GM21526 (cell line): Measurements from ENCODE around the gene GSX1.
A peak's percentile ranks its signal among the peaks of the same experiment; 100 is the strongest.
"Not testable (repeated sequence)": the region's sequence is repeated elsewhere in the genome, so short reads cannot be mapped to it uniquely, and the experiment has no call there.

Experiments
- ATAC-seq: cut with Tn5 transposase; IDR thresholded peaks from one replicate; pipeline ENCODE4 v1.9.1; 2021; ENCODE audit warnings: moderate library complexity; ENCODE audit not compliant: unreplicated experiment, low FRiP score

The GSX1 gene

GRCh38 chr13:27792393-27793218 lies at the start of gene GSX1:
GSX1 (plus strand) TSS chr13:27792483; CDS start chr13:27792691, 208 bp downstream.
- no peak for ATAC-seq

GRCh38 chr13:27744801-27745200 lies 47.5 kb upstream of the GSX1 start:
- no peak for ATAC-seq

- no peak for ATAC-seq
Observed at GRCh38 chr13:27745301-27745700, 47.0 kb upstream of the GSX1 start.

- not testable (repeated sequence) for ATAC-seq
Observed at GRCh38 chr13:27748143-27748542, 44.1 kb upstream of the GSX1 start.

GRCh38 chr13:27751953-27752532 lies 40.2 kb upstream of the GSX1 start:
- no peak for ATAC-seq

GRCh38 chr13:27765650-27766049 lies 26.6 kb upstream of the GSX1 start:
- ATAC-seq = no peak

- ATAC-seq = no peak
Observed at GRCh38 chr13:27770809-27771208, 21.5 kb upstream of the GSX1 start.

- ATAC-seq = no peak
Observed at GRCh38 chr13:27772651-27773425, 19.4 kb upstream of the GSX1 start.

- ATAC-seq = peak; percentile 78
Observed at GRCh38 chr13:27774169-27774568, 18.1 kb upstream of the GSX1 start.

- ATAC-seq = peak; percentile 42
Observed at GRCh38 chr13:27774651-27775050, 17.6 kb upstream of the GSX1 start.

- no peak for ATAC-seq
Observed at GRCh38 chr13:27775943-27776342, 16.3 kb upstream of the GSX1 start.

- ATAC-seq = no peak
Observed at GRCh38 chr13:27782151-27782550, 10.1 kb upstream of the GSX1 start.

- no peak for ATAC-seq
Observed at GRCh38 chr13:27783111-27783510, 9.2 kb upstream of the GSX1 start.

GRCh38 chr13:27788271-27788670 lies 4.0 kb upstream of the GSX1 start:
- no peak for ATAC-seq

- no peak for ATAC-seq
Observed at GRCh38 chr13:27789153-27789494, 3.2 kb upstream of the GSX1 start.

GRCh38 chr13:27789495-27790303 lies 2.6 kb upstream of the GSX1 start:
- no peak for ATAC-seq

GRCh38 chr13:27790523-27790922 lies 1.8 kb upstream of the GSX1 start:
- ATAC-seq = no peak

GRCh38 chr13:27791146-27791900 lies 960 bp upstream of the GSX1 start:
- ATAC-seq = no peak

- ATAC-seq = no peak
Observed at GRCh38 chr13:27791901-27792392, 336 bp upstream of the GSX1 start.
